ENCODE data around the gene HSDL1.

DNA sequence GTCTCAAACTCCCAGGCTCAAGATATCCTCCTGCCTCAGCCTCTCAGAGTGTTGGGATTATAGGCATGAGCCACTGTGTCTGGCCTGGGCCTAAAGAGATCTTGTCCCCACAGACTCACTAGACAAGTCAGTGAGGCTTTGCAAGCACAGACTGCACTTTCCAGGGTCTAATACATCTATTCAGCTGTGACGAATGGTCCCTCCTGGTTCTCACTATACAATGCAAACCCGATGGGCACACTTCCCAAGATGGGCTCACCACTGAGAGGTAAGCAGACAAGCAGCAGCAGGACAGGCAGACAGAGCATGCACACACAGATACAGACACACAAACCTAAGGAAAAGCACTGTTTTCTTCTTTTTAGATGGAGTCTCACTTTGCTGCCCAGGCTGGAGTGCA, 37.1 kb downstream of the HSDL1 start:
- TF ChIP-seq POLR2A (IDR thresholded peaks at IDR 0.05; ENCODE audit: low read depth, low read length) (no peak), PAX5 (IDR thresholded peaks at IDR 0.05; ENCODE audit: insufficient read depth, low read length, severe bottlenecking) (no peak)

Data from GM12891 (cell line).